HG03159 (cell line): ENCODE data around the gene KIAA1217.

Experiments
- ATAC-seq: cut with Tn5 transposase; IDR thresholded peaks from one replicate; pipeline ENCODE4 v1.9.1; 2021; ENCODE audit warnings: mild to moderate bottlenecking, moderate library complexity; ENCODE audit not compliant: unreplicated experiment

KIAA1217 gene

GRCh38 chr10:24288581-24288980 is 79.6 kb downstream of the KIAA1217 start:
- ATAC-seq: no peak

- ATAC-seq: no peak
These were observed 80.3 kb downstream of the KIAA1217 start for GRCh38 chr10:24289235-24289634.

- ATAC-seq: no peak
These were observed 83.7 kb downstream of the KIAA1217 start for GRCh38 chr10:24292304-24293293.

GRCh38 chr10:24299578-24300260 is 90.8 kb downstream of the KIAA1217 start:
- no peak for ATAC-seq

- no peak for ATAC-seq
These were observed 94.8 kb downstream of the KIAA1217 start for GRCh38 chr10:24303522-24304310.

- ATAC-seq: no peak
These were observed 96.9 kb downstream of the KIAA1217 start for GRCh38 chr10:24305551-24306506.

- no peak for ATAC-seq
These were observed 97.6 kb downstream of the KIAA1217 start for GRCh38 chr10:24306507-24306875.

- no peak for ATAC-seq
These were observed 98.2 kb downstream of the KIAA1217 start for GRCh38 chr10:24307116-24307515.

- ATAC-seq: no peak
These were observed 99.0 kb downstream of the KIAA1217 start for GRCh38 chr10:24307696-24308485.

GRCh38 chr10:24310104-24310503 is 101.2 kb downstream of the KIAA1217 start:
- no peak for ATAC-seq

- no peak for ATAC-seq
These were observed 103.0 kb downstream of the KIAA1217 start for GRCh38 chr10:24311888-24312287.

GRCh38 chr10:24313283-24313682 is 104.3 kb downstream of the KIAA1217 start:
- no peak for ATAC-seq

- no peak for ATAC-seq
These were observed 106.3 kb downstream of the KIAA1217 start for GRCh38 chr10:24315211-24315610.

- no peak for ATAC-seq
These were observed 109.6 kb downstream of the KIAA1217 start for GRCh38 chr10:24318517-24318916.

- ATAC-seq: no peak
These were observed 111.4 kb downstream of the KIAA1217 start for GRCh38 chr10:24320373-24320772.

GRCh38 chr10:24324651-24325050 is 115.7 kb downstream of the KIAA1217 start:
- no peak for ATAC-seq

GRCh38 chr10:24331457-24331856 is 122.5 kb downstream of the KIAA1217 start:
- no peak for ATAC-seq

- ATAC-seq: no peak
These were observed 124.8 kb downstream of the KIAA1217 start for GRCh38 chr10:24333736-24334135.

GRCh38 chr10:24334279-24334939 is 125.5 kb downstream of the KIAA1217 start:
- no peak for ATAC-seq
